PC-9 (cell line): ENCODE results near the gene AMMECR1.
"Not testable (repeated sequence)": the region's sequence is repeated elsewhere in the genome, so short reads cannot be mapped to it uniquely, and the experiment has no call there.

Source experiments
- CTCF ChIP-seq: fragments of 200-600 bp; sonication (generic); conservative IDR thresholded peaks from 2 replicates; pipeline ENCODE4 v1.6.1; 2017; ENCODE audit warnings: mixed run types, antibody characterized with exemption, mild to moderate bottlenecking, moderate library complexity
- EZH2 ChIP-seq: fragments of 200-600 bp; sonication (generic); IDR thresholded peaks from 2 replicates; pipeline ENCODE4 v1.8.0; 2017; ENCODE audit warnings: antibody characterized with exemption, low read depth

DNA sequence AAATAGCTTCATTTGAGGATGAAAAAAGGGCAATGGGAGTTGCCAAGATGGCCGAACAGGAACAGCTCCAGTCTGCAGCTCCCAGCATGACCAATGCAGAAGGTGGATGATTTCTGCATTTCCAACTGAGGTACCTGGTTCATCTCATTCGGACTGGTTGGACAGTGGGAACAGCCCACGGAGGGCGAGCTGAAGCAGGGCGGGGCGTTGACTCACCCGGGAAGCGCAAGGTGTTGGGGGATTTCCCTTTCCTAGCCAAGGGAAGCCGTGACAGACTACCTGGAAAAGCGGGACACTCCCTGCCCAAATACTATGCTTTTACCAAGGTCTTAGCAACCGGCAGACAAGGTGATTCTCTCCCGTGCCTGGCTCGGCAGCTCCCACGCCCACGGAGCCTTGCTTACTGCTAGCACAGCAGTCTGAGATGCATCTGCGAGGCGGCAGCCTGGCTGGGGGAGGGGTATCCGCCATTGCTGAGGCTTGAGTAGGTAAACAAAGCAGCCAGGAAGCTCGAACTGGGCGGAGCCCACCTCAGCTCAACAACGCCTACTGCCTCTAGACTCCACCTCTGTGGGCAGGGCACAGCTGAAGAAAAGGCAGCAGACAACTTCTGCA lies 88.3 kb downstream of the AMMECR1 start:
- TF ChIP-seq CTCF, EZH2: not testable (repeated sequence)
